GM19328 (cell line): ENCODE measurements around the gene TAF4.
A peak's percentile ranks its signal among the peaks of the same experiment; 100 is the strongest.
"Not testable (repeated sequence)": the region's sequence is repeated elsewhere in the genome, so short reads cannot be mapped to it uniquely, and the experiment has no call there.

Experiments
- ATAC-seq: cut with Tn5 transposase; IDR thresholded peaks from one replicate; pipeline ENCODE4 v1.9.1; 2021; ENCODE audit warnings: mild to moderate bottlenecking, moderate library complexity; ENCODE audit not compliant: unreplicated experiment

The TAF4 gene

GRCh38 chr20:62065674-62066338, at the start of gene TAF4:
Gene TAF4 (minus strand): TSS chr20:62065881. CDS start chr20:62065810, 71 bp downstream.
- ATAC-seq, result peak; percentile 63

GRCh38 chr20:62114894-62115293, 49.2 kb upstream of the TAF4 start:
- ATAC-seq, result no peak

- ATAC-seq, result no peak
Observed at GRCh38 chr20:62112368-62112767, 46.7 kb upstream of the TAF4 start.

GRCh38 chr20:62111148-62111547, 45.5 kb upstream of the TAF4 start:
- ATAC-seq, result no peak

GRCh38 chr20:62105592-62105991, 39.9 kb upstream of the TAF4 start:
- no peak for ATAC-seq

GRCh38 chr20:62104791-62105345, 39.2 kb upstream of the TAF4 start:
- no peak for ATAC-seq

GRCh38 chr20:62104234-62104789, 38.6 kb upstream of the TAF4 start:
- no peak for ATAC-seq

- no peak for ATAC-seq
Observed at GRCh38 chr20:62103508-62104233, 38.0 kb upstream of the TAF4 start.

GRCh38 chr20:62101078-62101477, 35.4 kb upstream of the TAF4 start:
- ATAC-seq, result no peak

- no peak for ATAC-seq
Observed at GRCh38 chr20:62097881-62098407, 32.3 kb upstream of the TAF4 start.

- ATAC-seq, result no peak
Observed at GRCh38 chr20:62096421-62097380, 31.0 kb upstream of the TAF4 start.

- no peak for ATAC-seq
Observed at GRCh38 chr20:62089393-62089792, 23.7 kb upstream of the TAF4 start.

GRCh38 chr20:62088258-62089127, 22.8 kb upstream of the TAF4 start:
- no peak for ATAC-seq

GRCh38 chr20:62087632-62088031, 22.0 kb upstream of the TAF4 start:
- no peak for ATAC-seq

GRCh38 chr20:62087227-62087626, 21.5 kb upstream of the TAF4 start:
- no peak for ATAC-seq

GRCh38 chr20:62085206-62085605, 19.5 kb upstream of the TAF4 start:
- no peak for ATAC-seq

- not testable (repeated sequence) for ATAC-seq
Observed at GRCh38 chr20:62084224-62084623, 18.5 kb upstream of the TAF4 start.

GRCh38 chr20:62083312-62083711, 17.6 kb upstream of the TAF4 start:
- ATAC-seq, result no peak

GRCh38 chr20:62080249-62080990, 14.7 kb upstream of the TAF4 start:
- ATAC-seq, result no peak
